Common myeloid progenitor, CD34-positive (primary cell): ENCODE results near the gene PAGR1.

Source experiments
- CTCF ChIA-PET: fragments of 350-600 bp; sonication (Branson Sonifier 250); formaldehyde crosslinking; loops from one replicate; lab custom pipeline; 2021; ENCODE audit warnings: antibody characterized with exemption; lab: Charles Lee
- POLR2A ChIA-PET: fragments of 350-600 bp; sonication (Branson Sonifier 250); formaldehyde crosslinking; loops from one replicate; lab custom pipeline; 2021; ENCODE audit warnings: antibody characterized with exemption; lab: Charles Lee
- DNase-seq, 3 donors: peaks; one replicate each; pipeline versions ENCODE4 v3.0.0 to v3.0.0-alpha.2; 2013
- H3K27ac ChIP-seq, 2 experiments: 1 replicate in 1 of 2; 2 replicates in 1 of 2; pipeline ENCODE4 v1.7.0; 2013; ENCODE audit warnings: inconsistent platforms in 2 of 2, low read length in 2 of 2, mild to moderate bottlenecking in 2 of 2, low read depth in 1 of 2, moderate library complexity in 1 of 2; ENCODE audit not compliant: severe bottlenecking in 2 of 2, insufficient read depth in 1 of 2, poor library complexity in 1 of 2
- H3K27me3 ChIP-seq, 5 experiments: replicated peaks in 2 of 5; 1 replicate in 3 of 5; 2 replicates in 2 of 5; pipeline versions ENCODE4 v1.6.1 to v1.7.0; 2013; ENCODE audit warnings: low read length in 4 of 5, mild to moderate bottlenecking in 2 of 5, moderate library complexity in 2 of 5, inconsistent platforms in 1 of 5; ENCODE audit not compliant: insufficient read depth in 5 of 5, control insufficient read depth in 4 of 5
- H3K36me3 ChIP-seq, 4 experiments: 1 replicate in 2 of 4; 2 replicates in 2 of 4; pipeline versions ENCODE4 v1.6.1 to v1.7.0; 2013; ENCODE audit warnings: low read length in 3 of 4, control low read depth in 1 of 4, mild to moderate bottlenecking in 1 of 4; ENCODE audit not compliant: control insufficient read depth in 4 of 4, insufficient read depth in 4 of 4
- H3K4me1 ChIP-seq, 4 experiments: 1 replicate in 3 of 4; 2 replicates in 1 of 4; pipeline versions ENCODE4 v1.6.1 to v1.7.1; 2013; ENCODE audit warnings: low read length in 3 of 4, mild to moderate bottlenecking in 3 of 4, control low read depth in 1 of 4, inconsistent platforms in 1 of 4, moderate library complexity in 1 of 4; ENCODE audit not compliant: control insufficient read depth in 4 of 4, insufficient read depth in 4 of 4; ENCODE audit errors: control extremely low read depth in 1 of 4
- H3K4me3 ChIP-seq, 7 experiments: 1 replicate in 4 of 7; 2 replicates in 3 of 7; pipeline versions ENCODE4 v1.5.1 to v1.7.0; 2013; ENCODE audit warnings: mild to moderate bottlenecking in 7 of 7, low read length in 6 of 7, moderate library complexity in 6 of 7, inconsistent platforms in 2 of 7, low read depth in 2 of 7, control low read depth in 1 of 7; ENCODE audit not compliant: insufficient read depth in 4 of 7, control insufficient read depth in 1 of 7; ENCODE audit errors: extremely low read depth in 1 of 7
- H3K9me3 ChIP-seq, 5 experiments: 1 replicate in 4 of 5; 2 replicates in 1 of 5; pipeline versions ENCODE4 v1.6.1 to v1.7.1; 2013; ENCODE audit warnings: low read length in 4 of 5, mild to moderate bottlenecking in 2 of 5, inconsistent platforms in 1 of 5, low read depth in 1 of 5, moderate library complexity in 1 of 5; ENCODE audit not compliant: control insufficient read depth in 4 of 5, insufficient read depth in 2 of 5; ENCODE audit errors: control extremely low read depth in 1 of 5
- WGBS: methylation state at CpG from one replicate; pipeline ENCODE4 v1.1.5; 2013; ENCODE audit not compliant: insufficient coverage; 5-methylcytosine and 5-hydroxymethylcytosine counted together

PAGR1 gene

DNA sequence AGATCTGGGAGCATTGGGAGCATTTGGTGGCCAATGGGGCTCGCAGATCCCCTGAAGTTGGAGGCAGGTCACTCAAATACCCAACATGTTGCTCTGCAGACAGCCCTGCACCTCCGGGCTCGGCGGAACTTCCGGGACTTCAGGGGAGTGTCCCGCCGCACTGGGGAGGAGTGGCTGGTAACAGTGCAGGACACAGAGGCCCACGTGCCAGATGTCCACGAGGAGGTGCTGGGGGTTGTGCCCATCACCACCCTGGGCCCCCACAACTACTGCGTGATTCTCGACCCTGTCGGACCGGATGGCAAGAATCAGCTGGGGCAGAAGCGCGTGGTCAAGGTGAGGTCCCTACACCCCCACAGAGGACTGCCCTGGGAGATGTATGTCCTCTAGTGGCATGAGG is 20.7 kb downstream of the PAGR1 start:
- no peaks in the 10 kb centered on the region for H3K4me1 ChIP-seq
- ChIA-PET CTCF (no interaction called here), POLR2A (interaction anchor here (0.6 kb wide), 1 partner anchor 22 kb away, joined by 3 read pairs; no protein-coding TSS in a partner anchor)
- H3K4me3 ChIP-seq = no peak overlapping the region
- WGBS = 94% methylated on average over 15 of the region's 15 CpGs
- H3K36me3 ChIP-seq = peaks cover 4 to 66% (median 24%) of the 10 kb centered on the region in 4 experiments
- no peak overlapping the region for H3K27ac ChIP-seq
- H3K9me3 ChIP-seq = no peaks in the 10 kb centered on the region
- no peak for DNase-seq
- H3K27me3 ChIP-seq = no peaks in the 10 kb centered on the region

- ChIA-PET CTCF (interaction anchor here (1.2 kb wide), 1 partner anchor 10 kb away, joined by 4 read pairs; no protein-coding TSS in a partner anchor), POLR2A (no interaction called here)
These were observed 21.9 kb downstream of the PAGR1 start for GRCh38 chr16:29837841-29838240.

DNA sequence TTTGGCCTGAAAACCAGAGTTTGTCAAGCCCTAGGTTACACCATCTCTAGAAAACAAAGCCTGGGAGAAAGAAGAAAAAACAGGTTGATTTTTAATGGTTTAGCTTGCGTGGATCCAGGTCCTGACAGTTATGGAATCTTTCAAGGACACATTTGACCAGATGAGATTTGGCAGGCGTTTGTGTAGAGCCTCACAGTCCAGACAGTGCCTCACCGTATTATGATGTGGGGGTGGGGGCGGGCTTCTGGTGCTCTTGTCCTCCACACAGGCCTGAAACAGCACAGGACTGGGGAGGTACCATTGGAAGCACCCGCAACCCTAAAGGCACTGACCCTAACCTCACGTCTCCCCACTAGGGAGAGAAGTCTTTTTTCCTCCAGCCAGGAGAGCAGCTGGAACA is 23.9 kb downstream of the PAGR1 start:
- no peaks in the 10 kb centered on the region for H3K9me3 ChIP-seq
- WGBS = 97% methylated on average over 5 of the region's 6 CpGs
- DNase-seq = no peak
- no peak overlapping the region for H3K27ac ChIP-seq
- H3K4me1 ChIP-seq = no peaks in the 10 kb centered on the region
- H3K36me3 ChIP-seq = peaks cover 0 to 69% (median 19%) of the 10 kb centered on the region in 4 experiments
- no peaks in the 10 kb centered on the region for H3K27me3 ChIP-seq
- CTCF ChIA-PET = interaction anchor here (1.3 kb wide), 1 partner anchor 9 kb away, joined by 6 read pairs; no protein-coding TSS in a partner anchor
- H3K4me3 ChIP-seq = no peak overlapping the region
- POLR2A ChIA-PET = interaction anchor here (0.6 kb wide), 1 partner anchor 226 kb away, joined by 3 read pairs; the partner anchor contains the start of gene ALDOA

More at GRCh38 chr16:29837841-29838240, 21.9 kb downstream of the PAGR1 start:
- Histone ChIP-seq H3K27ac (no peak overlapping the region), H3K9me3 (no peaks in the 10 kb centered on the region), H3K27me3 (no peaks in the 10 kb centered on the region), H3K4me3 (no peak overlapping the region), H3K36me3 (peaks cover 4 to 72% (median 25%) of the 10 kb centered on the region in 4 experiments), H3K4me1 (no peaks in the 10 kb centered on the region)
- WGBS = 94% methylated on average over 5 of the region's 5 CpGs
- no peak for DNase-seq

DNA sequence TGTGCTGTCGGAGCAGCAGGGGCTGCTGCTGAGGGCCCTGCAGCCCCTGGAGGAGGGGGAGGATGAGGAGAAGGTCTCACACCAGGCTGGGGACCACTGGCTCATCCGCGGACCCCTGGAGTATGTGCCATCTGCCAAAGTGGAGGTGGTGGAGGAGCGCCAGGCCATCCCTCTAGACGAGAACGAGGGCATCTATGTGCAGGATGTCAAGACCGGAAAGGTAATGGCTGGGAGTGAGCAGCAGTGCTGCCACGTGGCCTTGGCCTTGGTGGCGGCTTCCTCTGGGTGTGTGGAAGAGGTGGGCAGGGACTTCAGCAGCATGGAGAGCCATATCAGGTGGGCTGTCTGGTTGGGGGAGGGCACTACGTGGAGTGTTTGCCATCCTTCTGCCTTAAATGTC is 24.3 kb downstream of the PAGR1 start:
- H3K4me3 ChIP-seq = no peak overlapping the region
- no peak for DNase-seq
- H3K27me3 ChIP-seq = no peaks in the 10 kb centered on the region
- 96% methylated on average over 9 of the region's 10 CpGs for WGBS
- ChIA-PET POLR2A (interaction anchor here (0.6 kb wide), 1 partner anchor 225 kb away, joined by 3 read pairs; the partner anchor contains the start of gene ALDOA), CTCF (interaction anchor here (1.3 kb wide), 1 partner anchor 8 kb away, joined by 6 read pairs; no protein-coding TSS in a partner anchor)
- H3K36me3 ChIP-seq = peaks cover 0 to 69% (median 21%) of the 10 kb centered on the region in 4 experiments
- no peak overlapping the region for H3K27ac ChIP-seq
- no peaks in the 10 kb centered on the region for H3K4me1 ChIP-seq
- no peaks in the 10 kb centered on the region for H3K9me3 ChIP-seq

GRCh38 chr16:29841631-29842030 is 25.7 kb downstream of the PAGR1 start:
- no peak overlapping the region for H3K27ac ChIP-seq
- DNase-seq = no peak
- 98% methylated on average over 23 of the region's 23 CpGs for WGBS
- H3K36me3 ChIP-seq = peaks cover 0 to 75% (median 22%) of the 10 kb centered on the region in 4 experiments
- CTCF ChIA-PET = interaction anchor here (1.0 kb wide), 1 partner anchor 23 kb away, joined by 3 read pairs; no protein-coding TSS in a partner anchor
- no peaks in the 10 kb centered on the region for H3K27me3 ChIP-seq
- no peak overlapping the region for H3K4me3 ChIP-seq
- no peaks in the 10 kb centered on the region for H3K9me3 ChIP-seq
- POLR2A ChIA-PET = no interaction called here
- no peaks in the 10 kb centered on the region for H3K4me1 ChIP-seq

- CTCF ChIA-PET = interaction anchor here (0.6 to 1.7 kb wide), 2 partner anchors 14 to 18 kb away, joined by 3 to 4 read pairs; no protein-coding TSS in a partner anchor
- H3K9me3 ChIP-seq = no peaks in the 10 kb centered on the region
- H3K4me3 ChIP-seq = no peak overlapping the region
- H3K27me3 ChIP-seq = no peaks in the 10 kb centered on the region
- H3K27ac ChIP-seq = no peak overlapping the region
- no peaks in the 10 kb centered on the region for H3K4me1 ChIP-seq
- DNase-seq = no peak
- WGBS = 100% methylated on average over 7 of the region's 9 CpGs
- H3K36me3 ChIP-seq = peaks cover 0 to 75% (median 24%) of the 10 kb centered on the region in 4 experiments
- POLR2A ChIA-PET = interaction anchor here (0.7 kb wide), 1 partner anchor 665 kb away, joined by 3 read pairs; no protein-coding TSS in a partner anchor
These were observed 26.9 kb downstream of the PAGR1 start for GRCh38 chr16:29842732-29843346.

DNA sequence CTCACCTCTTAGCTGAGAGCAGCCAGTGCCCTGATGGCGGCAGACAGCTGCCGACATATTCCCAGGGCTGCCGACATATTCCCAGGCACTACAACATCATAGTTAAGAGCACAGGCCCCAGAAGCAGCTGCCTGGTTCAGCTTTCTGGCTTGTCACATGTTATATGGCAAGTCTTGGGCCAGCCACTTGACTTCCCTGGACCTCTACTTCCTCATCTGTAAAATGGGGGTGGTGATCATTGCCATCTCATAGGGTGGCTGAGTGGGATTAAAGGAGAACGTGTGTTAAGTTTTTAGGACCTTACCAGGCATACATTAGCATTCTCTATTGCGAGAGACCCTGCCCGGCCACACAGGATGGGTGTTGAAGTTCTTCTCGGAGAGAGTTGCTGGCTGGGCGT is 28.0 kb downstream of the PAGR1 start:
- Histone ChIP-seq H3K27ac (no peak overlapping the region), H3K4me3 (no peak overlapping the region), H3K9me3 (no peaks in the 10 kb centered on the region), H3K4me1 (no peaks in the 10 kb centered on the region), H3K36me3 (peaks cover 0 to 67% (median 24%) of the 10 kb centered on the region in 4 experiments), H3K27me3 (no peaks in the 10 kb centered on the region)
- ChIA-PET CTCF (interaction anchor here (0.7 to 1.9 kb wide), 4 partner anchors 16 to 160 kb away, joined by 3 to 5 read pairs (median 4); partner anchors contain the start of gene PAGR1), POLR2A (no interaction called here)
- DNase-seq = no peak
- WGBS = 95% methylated on average over 8 of the region's 8 CpGs
